Measurements from ENCODE around the gene AIFM2.

DNA sequence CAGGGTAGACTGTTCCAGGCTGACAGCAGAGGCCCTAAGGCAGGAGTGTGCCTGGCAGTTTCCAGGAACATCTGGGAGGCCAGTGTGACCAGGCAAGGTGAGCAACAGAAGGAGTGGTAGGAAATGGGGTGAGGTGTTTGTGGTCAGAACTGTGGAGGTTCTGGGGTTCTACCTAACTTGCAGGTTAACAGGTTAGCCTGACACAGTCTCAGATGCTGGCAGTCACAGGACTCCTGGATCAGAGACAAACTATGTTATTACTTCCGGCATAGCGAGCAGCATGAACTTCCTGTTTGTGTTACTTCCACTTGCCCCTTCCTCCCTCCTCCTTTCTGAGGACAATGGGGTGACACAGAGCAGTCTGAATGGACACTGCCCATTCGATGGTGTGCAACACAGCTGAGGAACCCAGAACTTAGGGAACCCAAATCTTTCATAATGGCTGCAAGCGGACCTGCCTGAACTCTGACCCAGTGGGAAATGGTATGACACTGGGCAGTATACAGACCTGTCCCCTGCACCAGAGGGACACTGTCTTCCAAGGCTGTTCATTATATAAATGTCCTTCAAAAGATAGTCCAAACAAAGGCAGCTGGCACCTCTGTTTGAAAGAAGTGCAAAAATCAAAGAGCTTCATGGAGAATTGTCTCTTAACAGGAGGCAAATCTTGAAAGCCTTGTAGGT is 41.6 kb upstream of the AIFM2 start:
- TF ChIP-seq POLR2A (IDR thresholded peaks at IDR 0.05) (peak in 1 of 3 donors; percentile 7), CTCF (IDR thresholded peaks at IDR 0.05 in 8 of 11, conservative IDR thresholded peaks at IDR 0.05 in 3 of 11) (no peak), POLR2AphosphoS5 (IDR thresholded peaks at IDR 0.05) (peak in 1 of 3 donors; percentile 57)
